Measurements from ENCODE around the gene APOC3.
A peak's percentile ranks its signal among the peaks of the same experiment; 100 is the strongest.

The APOC3 gene

DNA sequence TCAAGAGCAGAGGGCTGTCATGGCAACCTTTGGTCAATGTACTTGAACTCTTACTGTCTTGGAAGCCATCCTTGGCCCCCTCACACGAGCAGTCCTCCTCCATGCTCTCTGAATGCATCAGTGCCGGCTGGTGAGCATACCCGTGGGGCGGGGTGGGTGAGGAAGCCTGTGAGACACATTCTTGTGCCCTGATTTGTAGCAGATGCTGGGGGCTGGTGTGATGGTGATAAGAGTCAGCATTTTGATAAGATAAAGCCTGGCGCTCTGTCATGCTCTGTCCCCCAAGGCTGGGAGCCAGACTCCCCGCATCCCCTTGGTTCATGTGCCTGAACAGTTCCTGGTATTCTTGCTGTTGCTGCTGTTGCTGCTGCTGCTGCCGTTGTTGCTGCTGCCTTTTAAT lies 28.2 kb downstream of the APOC3 start:
- no peak overlapping the region for H3K9ac ChIP-seq (ENCODE audit: low read depth, low read length, poor library complexity)
- peaks cover 53 to 89% of the 10 kb centered on the region in 2 donors for H3K36me3 ChIP-seq (replicated peaks in 1 of 2; ENCODE audit: control insufficient read depth in 2 of 2, insufficient read depth in 2 of 2, low read length in 2 of 2)
- H2BK120ac ChIP-seq (ENCODE audit: low read depth, low read length): no peak overlapping the region
- WGBS, 2 donors (ENCODE audit: extremely low coverage in 2 of 2, insufficient read length in 2 of 2, insufficient replicate concordance in 1 of 2): no CpG with 5 or more reads among the region's 7 CpGs
- H2BK12ac ChIP-seq (ENCODE audit: low read length): no peak overlapping the region
- H3K18ac ChIP-seq (ENCODE audit: low read length): no peak overlapping the region
- H3K4me2 ChIP-seq (ENCODE audit: insufficient read depth, low read length, poor library complexity, severe bottlenecking): no peak overlapping the region
- H3K27ac ChIP-seq (replicated peaks; ENCODE audit: low read length): no peak overlapping the region
- peaks cover 0 to 3% of the 10 kb centered on the region in 2 donors for H3K9me3 ChIP-seq (replicated peaks in 1 of 2; ENCODE audit: control insufficient read depth in 2 of 2, insufficient read depth in 1 of 2, low read depth in 1 of 2, low read length in 2 of 2)
- no peak overlapping the region for H4K8ac ChIP-seq (ENCODE audit: low read depth, low read length)
- no peak for DNase-seq (ENCODE audit: low spot score)
- no peak overlapping the region for H2BK15ac ChIP-seq (ENCODE audit: low read length)
- H4K91ac ChIP-seq (ENCODE audit: low read depth, low read length, poor library complexity): no peak overlapping the region
- H2BK5ac ChIP-seq (ENCODE audit: low read length): no peak overlapping the region
- H3K79me1 ChIP-seq (ENCODE audit: low read depth, low read length): peaks cover 4% of the 10 kb centered on the region
- no peak overlapping the region for H3K4ac ChIP-seq (ENCODE audit: low read length)
- H3K14ac ChIP-seq (ENCODE audit: low read length): no peak overlapping the region
- H2AFZ ChIP-seq (ENCODE audit: low read length): no peak overlapping the region
- no peaks in the 10 kb centered on the region for H3K27me3 ChIP-seq (ENCODE audit: control insufficient read depth in 3 of 3, insufficient read depth in 3 of 3, low read depth in 1 of 3, low read length in 3 of 3)
- no peak overlapping the region for H3K4me3 ChIP-seq (ENCODE audit: low read length in 2 of 2)
- H2AK5ac ChIP-seq (ENCODE audit: low read depth, low read length): no peak overlapping the region
- H3K23ac ChIP-seq (ENCODE audit: low read depth, low read length, poor library complexity): no peak overlapping the region
- no peaks in the 10 kb centered on the region for H3K4me1 ChIP-seq (ENCODE audit: control insufficient read depth in 2 of 2, insufficient read depth in 1 of 2, low read depth in 1 of 2, low read length in 2 of 2)

DNA sequence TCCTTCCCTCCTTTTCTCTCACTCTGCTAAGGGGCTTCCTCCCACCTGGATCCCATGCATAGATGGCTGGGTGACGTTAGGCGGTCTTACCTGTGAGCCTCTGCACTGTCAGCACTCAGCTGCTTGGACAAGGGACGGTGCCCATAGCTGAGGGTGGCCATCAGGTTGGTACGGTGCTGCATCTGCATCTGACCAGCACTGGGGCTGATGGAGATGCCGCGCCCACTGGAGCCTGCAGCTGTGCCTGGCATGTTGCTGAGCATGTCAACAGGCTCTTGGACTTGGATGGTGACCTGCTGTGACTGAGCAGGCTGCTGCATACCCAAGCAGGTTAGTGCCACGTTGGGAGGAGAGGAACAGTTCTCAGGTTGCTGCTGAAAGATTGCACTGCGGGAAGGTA lies 29.5 kb downstream of the APOC3 start:
- Histone ChIP-seq H3K4me1 (ENCODE audit: control insufficient read depth in 2 of 2, insufficient read depth in 1 of 2, low read depth in 1 of 2, low read length in 2 of 2) (no peaks in the 10 kb centered on the region), H2BK120ac (ENCODE audit: low read depth, low read length) (no peak overlapping the region), H3K4me3 (ENCODE audit: low read length in 2 of 2) (peak overlapping the region in 1 of 2 donors; percentile 1), H2BK12ac (ENCODE audit: low read length) (no peak overlapping the region), H3K23ac (ENCODE audit: low read depth, low read length, poor library complexity) (no peak overlapping the region), H3K27me3 (ENCODE audit: control insufficient read depth in 3 of 3, insufficient read depth in 3 of 3, low read depth in 1 of 3, low read length in 3 of 3) (no peaks in the 10 kb centered on the region), H3K79me1 (ENCODE audit: low read depth, low read length) (peaks cover 4% of the 10 kb centered on the region), H3K9ac (ENCODE audit: low read depth, low read length, poor library complexity) (no peak overlapping the region), H2BK5ac (ENCODE audit: low read length) (no peak overlapping the region), H3K27ac (replicated peaks; ENCODE audit: low read length) (no peak overlapping the region), H3K14ac (ENCODE audit: low read length) (peak overlapping the region; percentile 75), H3K4ac (ENCODE audit: low read length) (no peak overlapping the region), H3K18ac (ENCODE audit: low read length) (no peak overlapping the region), H3K4me2 (ENCODE audit: insufficient read depth, low read length, poor library complexity, severe bottlenecking) (no peak overlapping the region), H4K91ac (ENCODE audit: low read depth, low read length, poor library complexity) (no peak overlapping the region), H3K36me3 (replicated peaks in 1 of 2; ENCODE audit: control insufficient read depth in 2 of 2, insufficient read depth in 2 of 2, low read length in 2 of 2) (peaks cover 54 to 90% of the 10 kb centered on the region in 2 donors), H2BK15ac (ENCODE audit: low read length) (no peak overlapping the region), H4K8ac (ENCODE audit: low read depth, low read length) (no peak overlapping the region), H3K9me3 (replicated peaks in 1 of 2; ENCODE audit: control insufficient read depth in 2 of 2, insufficient read depth in 1 of 2, low read depth in 1 of 2, low read length in 2 of 2) (peaks cover 0 to 3% of the 10 kb centered on the region in 2 donors), H2AFZ (ENCODE audit: low read length) (no peak overlapping the region), H2AK5ac (ENCODE audit: low read depth, low read length) (no peak overlapping the region)
- no CpG with 5 or more reads among the region's 8 CpGs for WGBS, 2 donors (ENCODE audit: extremely low coverage in 2 of 2, insufficient read length in 2 of 2, insufficient replicate concordance in 1 of 2)
- no peak for DNase-seq (ENCODE audit: low spot score)

DNA sequence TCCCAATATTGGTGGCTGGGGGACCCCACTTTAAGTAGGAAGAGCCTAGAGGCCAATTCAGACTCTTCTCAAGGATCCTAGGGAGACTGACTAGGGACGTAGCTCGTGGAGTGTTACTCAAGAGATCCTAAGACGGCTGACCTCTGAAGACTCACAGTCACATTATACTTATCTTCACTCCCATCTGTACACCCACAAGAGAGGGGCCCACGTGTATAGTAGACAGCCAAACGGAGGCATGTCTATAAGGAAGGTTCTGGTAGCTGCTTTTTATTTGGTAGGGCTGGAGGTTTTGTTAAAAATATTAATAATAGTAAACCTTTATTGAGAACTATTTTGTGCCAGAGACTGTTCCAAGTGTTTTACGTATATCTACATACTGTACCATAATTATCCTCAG lies 30.6 kb downstream of the APOC3 start:
- DNase-seq (ENCODE audit: low spot score): no peak
- no CpG with 5 or more reads among the region's 6 CpGs for WGBS, 2 donors (ENCODE audit: extremely low coverage in 2 of 2, insufficient read length in 2 of 2, insufficient replicate concordance in 1 of 2)
- H2BK12ac ChIP-seq (ENCODE audit: low read length): no peak overlapping the region
- H3K14ac ChIP-seq (ENCODE audit: low read length): no peak overlapping the region
- H3K18ac ChIP-seq (ENCODE audit: low read length): no peak overlapping the region
- no peak overlapping the region for H4K8ac ChIP-seq (ENCODE audit: low read depth, low read length)
- no peak overlapping the region for H2BK5ac ChIP-seq (ENCODE audit: low read length)
- no peak overlapping the region for H3K9ac ChIP-seq (ENCODE audit: low read depth, low read length, poor library complexity)
- H4K91ac ChIP-seq (ENCODE audit: low read depth, low read length, poor library complexity): no peak overlapping the region
- peaks cover 0 to 3% of the 10 kb centered on the region in 2 donors for H3K9me3 ChIP-seq (replicated peaks in 1 of 2; ENCODE audit: control insufficient read depth in 2 of 2, insufficient read depth in 1 of 2, low read depth in 1 of 2, low read length in 2 of 2)
- H3K4me3 ChIP-seq (ENCODE audit: low read length in 2 of 2): no peak overlapping the region
- no peak overlapping the region for H3K27ac ChIP-seq (replicated peaks; ENCODE audit: low read length)
- H2AK5ac ChIP-seq (ENCODE audit: low read depth, low read length): no peak overlapping the region
- no peak overlapping the region for H2BK15ac ChIP-seq (ENCODE audit: low read length)
- no peaks in the 10 kb centered on the region for H3K4me1 ChIP-seq (ENCODE audit: control insufficient read depth in 2 of 2, insufficient read depth in 1 of 2, low read depth in 1 of 2, low read length in 2 of 2)
- H3K23ac ChIP-seq (ENCODE audit: low read depth, low read length, poor library complexity): no peak overlapping the region
- peaks cover 56 to 91% of the 10 kb centered on the region in 2 donors for H3K36me3 ChIP-seq (replicated peaks in 1 of 2; ENCODE audit: control insufficient read depth in 2 of 2, insufficient read depth in 2 of 2, low read length in 2 of 2)
- H3K79me1 ChIP-seq (ENCODE audit: low read depth, low read length): peaks cover 4% of the 10 kb centered on the region
- no peak overlapping the region for H2AFZ ChIP-seq (ENCODE audit: low read length)
- no peaks in the 10 kb centered on the region for H3K27me3 ChIP-seq (ENCODE audit: control insufficient read depth in 3 of 3, insufficient read depth in 3 of 3, low read depth in 1 of 3, low read length in 3 of 3)
- no peak overlapping the region for H2BK120ac ChIP-seq (ENCODE audit: low read depth, low read length)
- H3K4ac ChIP-seq (ENCODE audit: low read length): no peak overlapping the region
- no peak overlapping the region for H3K4me2 ChIP-seq (ENCODE audit: insufficient read depth, low read length, poor library complexity, severe bottlenecking)

DNA sequence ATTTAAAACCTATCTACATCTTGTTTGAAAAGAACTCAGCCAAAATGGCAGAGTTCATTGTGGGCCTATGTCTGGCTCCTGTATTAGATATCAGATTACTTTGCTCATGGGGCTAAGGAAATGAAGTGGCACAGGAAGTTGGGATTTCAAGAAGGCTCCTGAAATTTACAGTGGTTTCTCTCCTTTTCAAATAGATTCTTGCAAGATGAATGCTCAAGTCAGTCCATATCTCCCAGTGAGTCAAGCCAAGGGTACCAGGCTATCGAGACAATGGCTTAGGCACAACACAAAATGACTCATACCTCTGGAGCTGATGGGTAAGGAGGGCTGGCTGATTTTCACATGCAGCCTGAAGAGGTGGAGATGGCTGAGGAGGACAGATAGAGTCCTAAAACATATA lies 31.8 kb downstream of the APOC3 start:
- Histone ChIP-seq H2AFZ (ENCODE audit: low read length) (no peak overlapping the region), H3K18ac (ENCODE audit: low read length) (no peak overlapping the region), H4K91ac (ENCODE audit: low read depth, low read length, poor library complexity) (no peak overlapping the region), H3K27me3 (ENCODE audit: control insufficient read depth in 3 of 3, insufficient read depth in 3 of 3, low read depth in 1 of 3, low read length in 3 of 3) (no peaks in the 10 kb centered on the region), H2BK12ac (ENCODE audit: low read length) (no peak overlapping the region), H2BK15ac (ENCODE audit: low read length) (no peak overlapping the region), H3K4me1 (ENCODE audit: control insufficient read depth in 2 of 2, insufficient read depth in 1 of 2, low read depth in 1 of 2, low read length in 2 of 2) (no peaks in the 10 kb centered on the region), H3K36me3 (replicated peaks in 1 of 2; ENCODE audit: control insufficient read depth in 2 of 2, insufficient read depth in 2 of 2, low read length in 2 of 2) (peaks cover 56 to 93% of the 10 kb centered on the region in 2 donors), H4K8ac (ENCODE audit: low read depth, low read length) (no peak overlapping the region), H3K27ac (replicated peaks; ENCODE audit: low read length) (no peak overlapping the region), H3K23ac (ENCODE audit: low read depth, low read length, poor library complexity) (no peak overlapping the region), H3K79me1 (ENCODE audit: low read depth, low read length) (peaks cover 4% of the 10 kb centered on the region), H2BK120ac (ENCODE audit: low read depth, low read length) (no peak overlapping the region), H3K9ac (ENCODE audit: low read depth, low read length, poor library complexity) (no peak overlapping the region), H2BK5ac (ENCODE audit: low read length) (no peak overlapping the region), H3K9me3 (replicated peaks in 1 of 2; ENCODE audit: control insufficient read depth in 2 of 2, insufficient read depth in 1 of 2, low read depth in 1 of 2, low read length in 2 of 2) (peaks cover 0 to 3% of the 10 kb centered on the region in 2 donors), H2AK5ac (ENCODE audit: low read depth, low read length) (no peak overlapping the region), H3K4ac (ENCODE audit: low read length) (no peak overlapping the region), H3K4me3 (ENCODE audit: low read length in 2 of 2) (no peak overlapping the region), H3K4me2 (ENCODE audit: insufficient read depth, low read length, poor library complexity, severe bottlenecking) (no peak overlapping the region), H3K14ac (ENCODE audit: low read length) (no peak overlapping the region)
- WGBS, 2 donors (ENCODE audit: extremely low coverage in 2 of 2, insufficient read length in 2 of 2, insufficient replicate concordance in 1 of 2): no CpG with 5 or more reads among the region's 1 CpG
- DNase-seq (ENCODE audit: low spot score): no peak

All from neuronal stem cell (in vitro differentiated cells).